Esophagus (tissue), 2 donors: ENCODE data around the gene TGFBR3. TPM values are rescaled to one million over a fixed set of nuclear protein-coding genes. Genes with fewer than 3 reads are reported as not detected.

Experiments used
- H3K27ac ChIP-seq, 2 donors: one replicate each; pipeline ENCODE4 v1.5.1; 2013; ENCODE audit warnings: low read depth in 2 of 2, mild to moderate bottlenecking in 2 of 2, inconsistent platforms in 1 of 2, low read length in 1 of 2, moderate library complexity in 1 of 2
- H3K27me3 ChIP-seq, 2 donors: one replicate each; pipeline ENCODE4 v1.6.1; 2013; ENCODE audit warnings: low read length in 2 of 2, control low read depth in 1 of 2, mild to moderate bottlenecking in 1 of 2; ENCODE audit not compliant: insufficient read depth in 2 of 2, control insufficient read depth in 1 of 2
- H3K36me3 ChIP-seq, 2 donors: one replicate each; pipeline ENCODE4 v1.6.1; 2013; ENCODE audit warnings: low read length in 1 of 2; ENCODE audit not compliant: control insufficient read depth in 2 of 2, insufficient read depth in 2 of 2
- H3K4me1 ChIP-seq, 2 donors: one replicate each; pipeline ENCODE4 v1.6.1; 2013; ENCODE audit warnings: low read length in 1 of 2; ENCODE audit not compliant: control insufficient read depth in 2 of 2, insufficient read depth in 2 of 2
- H3K4me3 ChIP-seq, 2 donors: one replicate each; pipeline ENCODE4 v1.5.1; 2013; ENCODE audit warnings: low read length in 2 of 2, mild to moderate bottlenecking in 2 of 2, low read depth in 1 of 2, moderate library complexity in 1 of 2
- H3K9me3 ChIP-seq, 2 donors: one replicate each; pipeline ENCODE4 v1.6.1; 2013; ENCODE audit warnings: mild to moderate bottlenecking in 2 of 2, low read depth in 1 of 2, low read length in 1 of 2, moderate library complexity in 1 of 2; ENCODE audit not compliant: control insufficient read depth in 2 of 2, insufficient read depth in 1 of 2
- WGBS, 2 donors: extraction: QIAGEN DNeasy Blood & Tissue Kit; methylation state at CpG; one replicate each; pipeline ENCODE4 v1.1.7; 2013; 5-methylcytosine and 5-hydroxymethylcytosine counted together
- polyA plus RNA-seq, 2 donors: library from polyadenylated mRNA; stranded (reverse); fragments of 200-250 nt; gene quantifications; one replicate each; pipeline ENCODE4 v1.2.3, GENCODE V29; 2013
- donor health status: healthy with polysubstance abuse.
- donor health status: Bipolar disorder and iron deficiency.

The TGFBR3 gene
- polyA plus RNA-seq, 2 donors: 3.8 to 10.5 TPM

DNA sequence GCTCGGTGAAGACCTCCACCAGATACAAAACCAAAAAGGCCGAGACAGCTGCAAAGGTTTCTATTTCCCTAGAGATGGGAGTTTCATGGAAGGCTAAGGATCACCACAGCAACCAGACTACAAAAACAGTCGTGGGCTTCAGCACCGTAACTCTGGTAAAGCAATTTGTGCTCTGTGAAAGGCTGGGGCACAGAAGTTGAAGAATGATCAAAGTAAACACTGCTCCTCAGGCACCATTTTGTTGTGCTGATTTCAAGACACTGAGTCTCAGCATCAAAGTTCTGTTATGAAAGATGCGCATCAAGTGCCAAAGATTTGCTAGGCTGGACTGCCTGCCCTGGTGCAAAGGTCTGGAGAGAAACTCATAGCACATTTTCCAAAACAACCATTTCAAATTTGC is 116.2 kb downstream of the TGFBR3 start:
- Histone ChIP-seq H3K9me3 (no peaks in the 10 kb centered on the region), H3K4me3 (no peak overlapping the region), H3K36me3 (no peaks in the 10 kb centered on the region), H3K4me1 (no peaks in the 10 kb centered on the region), H3K27ac (no peak overlapping the region), H3K27me3 (no peaks in the 10 kb centered on the region)
- WGBS, 2 donors: 73 to 84% methylated on average over 5 of the region's 5 CpGs

DNA sequence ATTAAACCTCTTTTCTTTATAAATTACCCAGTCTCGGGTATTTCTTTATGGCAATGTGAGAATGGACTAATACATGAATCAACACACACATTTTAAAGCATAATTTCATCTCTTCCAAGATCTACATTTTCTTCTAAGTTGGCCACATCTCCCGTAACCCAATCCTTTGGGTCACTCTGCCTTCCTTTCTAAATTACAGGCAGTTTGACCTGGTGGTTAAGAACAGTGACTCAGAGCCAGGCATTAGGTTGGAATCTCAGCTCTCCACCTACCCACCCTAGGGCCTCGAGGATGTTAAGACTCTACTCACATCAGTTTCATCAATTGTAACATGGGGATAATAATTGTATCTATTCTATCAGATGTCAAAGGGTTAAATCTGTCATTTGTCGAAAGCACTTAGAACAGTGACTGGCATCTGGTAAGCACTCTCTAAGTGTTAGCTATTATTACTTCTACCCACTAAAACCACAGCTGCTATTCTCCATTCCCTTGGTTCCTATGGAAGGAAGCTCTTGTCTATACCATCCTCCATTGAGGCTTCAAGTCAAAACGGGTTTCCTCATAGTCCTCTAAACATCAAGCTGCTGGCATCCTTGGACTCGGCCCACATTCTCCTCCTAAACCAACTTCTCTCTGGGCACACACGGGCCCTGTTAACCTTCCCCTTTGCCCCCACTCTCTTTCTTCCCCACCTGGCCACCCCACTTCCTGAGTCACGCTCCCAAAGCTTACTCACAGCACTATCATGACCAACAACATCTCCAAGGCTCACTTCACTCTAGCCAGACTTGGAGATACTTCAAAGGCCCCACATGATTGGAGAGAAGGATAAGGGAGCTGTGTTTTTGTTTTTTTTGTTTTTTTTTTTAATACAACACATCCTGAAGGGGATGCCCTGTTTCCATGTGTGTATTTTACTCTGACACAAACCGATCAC is 116.9 kb downstream of the TGFBR3 start:
- Histone ChIP-seq H3K4me3 (no peak overlapping the region), H3K27ac (peak overlapping the region; percentile 16 to 47), H3K9me3 (no peaks in the 10 kb centered on the region), H3K27me3 (no peaks in the 10 kb centered on the region), H3K4me1 (no peaks in the 10 kb centered on the region), H3K36me3 (peaks cover 0 to 2% of the 10 kb centered on the region in 2 donors)
- WGBS, 2 donors: 76 to 88% methylated on average over 9 of the region's 9 CpGs

DNA sequence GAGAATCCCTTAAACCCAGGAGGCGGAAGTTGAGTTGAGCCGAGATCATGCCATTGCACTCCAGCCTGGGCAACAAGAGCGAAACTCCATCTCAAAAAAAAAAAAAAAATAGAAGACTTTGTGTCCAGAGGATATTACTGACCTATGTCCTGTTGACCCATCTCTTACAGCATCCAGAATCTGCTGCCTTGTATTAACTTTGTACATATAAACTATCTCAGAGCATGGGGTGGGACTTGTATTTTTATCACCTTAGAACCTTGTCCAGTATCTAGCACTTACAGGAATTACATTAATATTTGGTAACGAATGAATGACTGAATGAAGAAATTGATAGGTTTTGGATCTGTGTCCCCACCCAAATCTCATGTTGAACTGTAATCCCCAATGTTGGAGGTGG is 117.8 kb downstream of the TGFBR3 start:
- WGBS, 2 donors: 94 to 96% methylated on average over 4 of the region's 4 CpGs
- Histone ChIP-seq H3K27me3 (no peaks in the 10 kb centered on the region), H3K4me1 (no peaks in the 10 kb centered on the region), H3K4me3 (no peak overlapping the region), H3K36me3 (peaks cover 0 to 2% of the 10 kb centered on the region in 2 donors), H3K27ac (no peak overlapping the region), H3K9me3 (no peaks in the 10 kb centered on the region)

DNA sequence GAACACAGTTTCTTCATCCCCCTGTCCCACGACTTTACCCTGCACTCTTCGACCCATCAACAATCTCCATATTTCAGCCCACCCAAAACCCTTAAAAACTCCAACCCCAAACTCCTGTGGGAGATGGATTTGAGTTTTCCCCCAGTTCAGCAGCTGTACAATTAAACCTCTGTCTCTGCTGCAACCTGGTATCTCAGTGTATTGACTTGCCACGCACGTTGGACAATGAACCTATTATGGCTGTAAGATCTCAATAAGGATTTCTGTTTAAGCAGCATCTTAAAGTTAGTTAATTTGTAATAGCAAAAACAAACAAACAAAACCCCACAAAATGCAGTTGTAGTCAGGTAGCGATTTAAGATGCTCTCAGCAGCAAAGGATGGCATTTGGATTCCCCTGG is 119.1 kb downstream of the TGFBR3 start:
- Histone ChIP-seq H3K27me3 (no peaks in the 10 kb centered on the region), H3K9me3 (no peaks in the 10 kb centered on the region), H3K27ac (no peak overlapping the region), H3K4me3 (no peak overlapping the region), H3K4me1 (no peaks in the 10 kb centered on the region), H3K36me3 (peaks cover 0 to 2% of the 10 kb centered on the region in 2 donors)
- WGBS, 2 donors: 85% methylated on average over 5 of the region's 5 CpGs; no CpG with 5 or more reads in 1 of the 2 donors

DNA sequence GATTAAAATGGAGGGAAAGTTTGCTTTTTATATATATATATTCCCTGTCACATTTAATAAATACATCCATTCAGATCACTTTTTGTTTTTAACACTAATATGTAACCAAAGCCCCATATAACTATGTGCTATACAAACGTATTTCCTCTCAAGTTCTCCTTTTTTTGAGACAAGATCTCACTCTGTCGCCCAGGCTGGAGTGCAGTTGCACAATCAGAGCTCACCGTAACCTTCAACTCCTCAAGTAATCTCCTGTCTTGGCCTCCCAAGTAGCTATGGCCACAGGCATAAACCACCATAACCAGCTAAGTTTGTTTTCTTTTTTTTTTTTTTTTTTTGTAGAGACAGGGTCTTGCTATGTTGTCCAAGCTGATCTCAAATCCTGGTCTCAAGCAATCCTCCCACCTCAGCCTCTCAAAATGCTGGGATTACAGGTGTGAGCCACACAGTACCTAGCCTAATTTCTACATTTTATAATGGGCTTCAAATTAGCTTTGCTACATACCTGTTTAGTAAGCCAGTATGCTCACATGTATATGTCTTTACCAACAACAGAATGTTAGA is 120.0 kb downstream of the TGFBR3 start:
- Histone ChIP-seq H3K36me3 (peaks cover 0 to 2% of the 10 kb centered on the region in 2 donors), H3K27me3 (no peaks in the 10 kb centered on the region), H3K9me3 (no peaks in the 10 kb centered on the region), H3K27ac (no peak overlapping the region), H3K4me1 (no peaks in the 10 kb centered on the region), H3K4me3 (no peak overlapping the region)
- WGBS, 2 donors: 77 to 83% methylated on average over 3 of the region's 3 CpGs

DNA sequence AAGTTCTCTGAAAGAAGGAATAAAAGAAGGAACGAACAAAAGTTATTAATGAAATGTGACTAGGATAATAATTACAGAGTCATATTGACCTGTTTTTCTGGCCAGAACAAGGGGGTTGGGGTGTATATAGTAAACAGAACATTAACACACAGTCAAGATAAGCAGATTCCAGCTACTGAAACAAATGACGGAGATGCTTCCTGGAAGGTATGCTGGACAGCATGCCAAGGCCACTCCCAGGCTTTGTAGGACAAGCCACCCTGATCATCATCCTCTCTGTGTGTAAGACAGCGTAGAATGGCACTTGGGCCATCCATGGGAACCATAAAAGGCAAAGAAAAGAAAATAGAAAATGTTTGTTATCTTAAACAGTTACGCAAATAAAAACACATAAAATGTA is 120.7 kb downstream of the TGFBR3 start:
- H3K4me1 ChIP-seq: no peaks in the 10 kb centered on the region
- no peak overlapping the region for H3K4me3 ChIP-seq
- no peaks in the 10 kb centered on the region for H3K9me3 ChIP-seq
- WGBS, 2 donors: 72 to 77% methylated on average over 4 of the region's 4 CpGs
- no peaks in the 10 kb centered on the region for H3K27me3 ChIP-seq
- peaks cover 0 to 2% of the 10 kb centered on the region in 2 donors for H3K36me3 ChIP-seq
- no peak overlapping the region for H3K27ac ChIP-seq

DNA sequence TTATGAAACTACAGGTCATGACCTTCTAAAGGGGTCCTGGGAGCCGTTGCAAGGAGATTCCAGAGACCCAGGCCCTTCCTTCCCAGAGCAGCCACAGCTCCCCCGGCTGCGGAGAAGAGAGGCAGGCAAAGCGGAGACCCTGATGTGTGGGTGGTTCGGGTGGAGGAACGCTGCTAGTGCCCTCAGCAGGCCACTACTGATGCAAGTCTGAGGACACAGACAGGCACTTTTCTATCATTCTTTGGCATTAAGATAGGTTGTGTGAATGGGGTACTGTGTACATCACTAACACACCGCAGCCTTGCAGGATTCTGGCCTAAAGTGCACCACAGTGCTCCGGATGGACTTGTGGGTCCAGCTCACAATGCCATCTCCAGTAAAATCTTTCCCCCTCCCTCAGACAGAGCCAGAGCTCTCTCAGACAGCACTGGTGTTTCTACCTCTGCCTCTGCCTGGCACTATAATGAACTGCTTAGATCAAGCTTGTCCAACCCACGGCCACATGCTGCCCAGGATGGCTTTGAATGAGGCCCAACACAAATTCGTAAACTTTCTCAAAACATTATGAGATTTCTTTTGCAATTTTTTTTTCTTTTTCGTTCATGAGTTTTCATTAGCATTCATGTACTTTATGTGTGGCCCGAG is 121.4 kb downstream of the TGFBR3 start:
- Histone ChIP-seq H3K9me3 (no peaks in the 10 kb centered on the region), H3K4me3 (no peak overlapping the region), H3K36me3 (peaks cover 0 to 2% of the 10 kb centered on the region in 2 donors), H3K4me1 (no peaks in the 10 kb centered on the region), H3K27ac (peak overlapping the region in 1 of 2 donors; percentile 7), H3K27me3 (no peaks in the 10 kb centered on the region)
- 88 to 90% methylated on average over 12 of the region's 12 CpGs for WGBS, 2 donors

DNA sequence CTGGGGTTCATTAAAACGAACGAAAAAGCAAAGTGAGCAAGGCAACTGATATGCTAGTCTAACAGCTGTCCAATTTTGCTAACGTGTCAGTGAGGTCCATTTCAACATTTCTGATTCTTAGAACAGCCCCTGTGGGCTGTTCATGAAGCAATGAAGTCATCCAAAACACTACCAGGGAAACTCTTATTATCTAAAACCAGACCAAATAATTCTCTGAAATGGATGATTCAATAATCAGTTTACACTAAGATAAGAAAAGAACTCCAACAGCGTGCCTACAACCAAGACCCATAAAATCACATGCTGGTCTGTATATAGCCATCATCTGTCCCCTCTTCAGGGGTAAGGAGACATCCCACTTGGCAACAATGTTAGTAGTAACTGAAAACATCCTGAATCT is 122.7 kb downstream of the TGFBR3 start:
- Histone ChIP-seq H3K27me3 (no peaks in the 10 kb centered on the region), H3K27ac (peak overlapping the region; percentile 10 to 27), H3K36me3 (peaks cover 0 to 2% of the 10 kb centered on the region in 2 donors), H3K4me3 (no peak overlapping the region), H3K9me3 (no peaks in the 10 kb centered on the region), H3K4me1 (no peaks in the 10 kb centered on the region)
- 63 to 73% methylated on average over 4 of the region's 4 CpGs for WGBS, 2 donors

DNA sequence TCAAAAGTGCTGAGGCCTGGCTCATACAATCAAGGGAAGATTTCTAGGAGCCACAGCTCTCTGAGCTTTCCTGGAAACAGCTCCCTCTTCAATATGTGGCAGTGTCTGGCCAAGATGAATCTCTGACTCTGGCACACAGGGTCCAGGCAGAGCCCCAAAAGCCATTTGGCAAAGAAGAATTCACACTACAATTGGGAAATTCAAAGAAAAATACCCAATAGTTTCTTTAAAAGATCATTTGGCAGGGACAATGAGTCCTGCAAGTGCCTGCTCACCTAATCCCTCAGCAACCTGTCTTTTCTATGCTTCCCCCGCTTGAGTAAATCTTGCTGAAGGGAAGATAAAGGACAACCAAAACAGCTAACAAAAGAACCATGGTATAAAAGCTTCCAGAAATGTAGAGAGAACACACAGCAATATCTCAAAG is 124.6 kb downstream of the TGFBR3 start:
- Histone ChIP-seq H3K36me3 (peaks cover 0 to 2% of the 10 kb centered on the region in 2 donors), H3K27ac (peak overlapping the region; percentile 24 to 25), H3K27me3 (no peaks in the 10 kb centered on the region), H3K4me1 (no peaks in the 10 kb centered on the region), H3K4me3 (no peak overlapping the region), H3K9me3 (no peaks in the 10 kb centered on the region)
- 43 to 58% methylated on average over 1 of the region's 1 CpG for WGBS, 2 donors
